T-cell (primary cell): ENCODE measurements around the gene DDX19B. TPM values are rescaled to one million over a fixed set of nuclear protein-coding genes. Genes with fewer than 3 reads are reported as not detected.

Source experiments
- ATAC-seq, 4 experiments: fragments of 200-7000 bp in 3 of 4; fragments of 150-1000 bp in 1 of 4; cut with Tn5 transposase; replicated peaks in 1 of 4; 1 replicate in 3 of 4; 2 replicates in 1 of 4; pipeline ENCODE4 v1.10.0; 2021; ENCODE audit warnings: moderate library complexity in 3 of 4, mild to moderate bottlenecking in 2 of 4, moderate number of reproducible peaks in 1 of 4
- CTCF ChIA-PET, 2 donors: fragments of 300-600 bp; sonication (Branson Sonifier 250); formaldehyde crosslinking; loops; one replicate each; lab custom pipeline; 2022; ENCODE audit warnings: antibody characterized with exemption in 2 of 2; lab: Charles Lee
- POLR2A ChIA-PET, 2 donors: fragments of 300-600 bp; sonication (Branson Sonifier 250); formaldehyde crosslinking; loops; one replicate each; lab custom pipeline; 2022; ENCODE audit warnings: antibody characterized with exemption in 2 of 2; lab: Charles Lee
- DNase-seq, 35 experiments: peaks; one replicate each; pipeline versions ENCODE4 v3.0.0 to v3.0.0-alpha.2; 2013 to 2023
- H3K27ac ChIP-seq: one replicate; pipeline ENCODE4 v1.5.1; 2013; ENCODE audit warnings: low read length
- H3K27me3 ChIP-seq, 2 experiments: replicated peaks in 1 of 2; 1 replicate in 1 of 2; 2 replicates in 1 of 2; pipeline versions ENCODE4 v1.6.1 to v1.7.0; 2013; ENCODE audit warnings: low read length in 1 of 2, mixed read lengths in 1 of 2; ENCODE audit not compliant: control insufficient read depth in 2 of 2, insufficient read depth in 2 of 2; ENCODE audit errors: extremely low read depth in 1 of 2
- H3K36me3 ChIP-seq, 2 donors: 1 replicate in 1 of 2; 2 replicates in 1 of 2; pipeline versions ENCODE4 v1.6.1 to v1.7.0; 2013; ENCODE audit warnings: low read length in 1 of 2; ENCODE audit not compliant: control insufficient read depth in 2 of 2, insufficient read depth in 1 of 2; ENCODE audit errors: extremely low read depth in 1 of 2
- H3K4me1 ChIP-seq, 2 experiments: 1 replicate in 1 of 2; 2 replicates in 1 of 2; pipeline versions ENCODE4 v1.6.1 to v1.7.0; 2013; ENCODE audit warnings: low read length in 2 of 2, mixed read lengths in 1 of 2; ENCODE audit not compliant: insufficient read depth in 2 of 2, control insufficient read depth in 1 of 2; ENCODE audit errors: extremely low read depth in 1 of 2
- H3K4me3 ChIP-seq, 2 donors: 1 replicate in 1 of 2; 2 replicates in 1 of 2; pipeline versions ENCODE4 v1.5.1 to v1.7.0; 2013; ENCODE audit warnings: mild to moderate bottlenecking in 2 of 2, low read length in 1 of 2, moderate library complexity in 1 of 2; ENCODE audit not compliant: control insufficient read depth in 1 of 2; ENCODE audit errors: extremely low read depth in 1 of 2
- H3K9me3 ChIP-seq: 2 replicates; pipeline ENCODE4 v1.7.0; 2013
- H3K27ac Mint-ChIP-seq, 2 donors: one replicate each; pipeline ENCODE4 v1.8.0; 2020 to 2021; ENCODE audit warnings: mild to moderate bottlenecking in 2 of 2, mixed read lengths in 2 of 2
- H3K27me3 Mint-ChIP-seq, 2 donors: one replicate each; pipeline ENCODE4 v1.8.0; 2021 to 2022; ENCODE audit warnings: mixed read lengths in 2 of 2
- H3K36me3 Mint-ChIP-seq: one replicate; pipeline ENCODE4 v1.8.0; 2021; ENCODE audit warnings: mixed read lengths
- H3K4me1 Mint-ChIP-seq, 3 donors: one replicate each; pipeline ENCODE4 v1.8.0; 2020 to 2022; ENCODE audit warnings: mixed read lengths in 3 of 3, mild to moderate bottlenecking in 1 of 3
- H3K4me3 Mint-ChIP-seq, 3 donors: one replicate each; pipeline ENCODE4 v1.8.0; 2020 to 2022; ENCODE audit warnings: mild to moderate bottlenecking in 3 of 3, mixed read lengths in 3 of 3, moderate library complexity in 3 of 3
- H3K9me3 Mint-ChIP-seq, 3 donors: one replicate each; pipeline ENCODE4 v1.8.0; 2020 to 2022; ENCODE audit warnings: mixed read lengths in 3 of 3
- WGBS: methylation state at CpG from one replicate; pipeline ENCODE4 v1.1.5; 2013; ENCODE audit warnings: missing lambda C conversion rate; ENCODE audit not compliant: insufficient coverage; 5-methylcytosine and 5-hydroxymethylcytosine counted together
- total RNA-seq, 35 experiments: library from RNA in 6 of 35; stranded (reverse) in 6 of 35; fragments of 120-200 nt in 1 of 35; gene quantifications; one replicate each; pipeline versions ENCODE4 v1.2.1 to v1.2.4 and lab custom pipeline; 2013 to 2026

Gene DDX19B
- total RNA-seq, 5 donors from 2014 or later (not counting 1 experiment from before 2014, with no cell fraction given): 26.4 to 37.4 (median 33.2) TPM

DNA sequence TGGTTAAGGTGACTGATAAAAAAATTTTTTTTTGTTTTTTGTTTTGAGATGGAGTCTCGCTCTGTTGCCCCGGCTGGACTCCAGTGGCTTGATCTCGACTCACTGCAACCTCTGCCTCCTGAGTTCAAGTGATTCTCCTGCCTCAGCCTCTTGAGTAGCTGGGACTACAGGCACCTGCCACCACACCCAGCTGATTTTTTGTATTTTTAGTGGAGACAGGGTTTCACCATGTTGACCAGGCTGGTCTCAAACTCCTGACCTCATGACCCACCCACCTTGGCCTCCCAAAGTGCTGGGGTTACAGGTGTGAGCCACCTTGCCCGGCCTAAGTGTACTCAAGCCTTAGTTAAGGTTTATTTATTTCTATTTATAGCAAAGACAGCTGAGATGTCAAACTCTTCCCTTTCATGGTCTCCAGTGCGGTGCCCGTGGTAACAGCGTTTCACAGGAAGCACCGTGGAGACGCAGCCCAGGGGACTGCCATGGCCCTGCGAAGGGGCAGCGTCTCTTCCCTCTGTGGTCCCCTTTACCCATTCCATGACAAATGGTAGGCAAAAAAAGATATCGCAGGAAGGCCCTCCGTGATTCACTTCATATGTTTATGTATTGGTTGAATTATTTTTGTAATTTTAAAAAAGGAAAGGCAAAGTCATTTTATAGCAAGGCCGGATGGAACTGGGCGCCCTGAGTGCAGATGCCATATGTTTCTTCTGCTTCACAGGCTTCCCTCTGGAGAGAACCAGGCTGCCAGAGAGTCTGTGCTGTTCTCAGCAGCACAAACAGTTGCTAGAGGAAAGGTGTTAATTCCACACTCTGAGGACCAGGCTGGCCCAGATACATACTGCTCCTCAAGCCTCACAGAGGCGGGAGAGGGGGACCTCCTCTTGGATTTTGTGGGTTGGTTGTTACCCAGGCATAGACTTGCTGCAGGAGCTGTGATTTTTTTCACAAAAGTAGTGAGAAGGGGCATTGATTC is 76.9 kb downstream of the DDX19B start:
- ATAC-seq (no peak), DNase-seq (no peak)
- Histone ChIP-seq H3K27ac (no peak overlapping the region), H3K27me3 (no peaks in the 10 kb centered on the region), H3K4me1 (peaks cover 12 to 24% of the 10 kb centered on the region in 2 experiments), H3K36me3 (peaks cover 1 to 41% of the 10 kb centered on the region in 2 donors), H3K9me3 (no peaks in the 10 kb centered on the region), H3K4me3 (no peak overlapping the region)
- WGBS: 77% methylated on average over 5 of the region's 16 CpGs
- Mint-ChIP-seq H3K27me3 (no peaks in the 10 kb centered on the region), H3K27ac (peak overlapping the region; percentile 22 to 39), H3K36me3 (peaks cover 26% of the 10 kb centered on the region), H3K4me3 (no peak overlapping the region), H3K4me1 (peaks cover 6 to 17% (median 16%) of the 10 kb centered on the region in 3 donors), H3K9me3 (no peaks in the 10 kb centered on the region)
- POLR2A ChIA-PET: no interaction called here
- CTCF ChIA-PET: no interaction called here

GRCh38 chr16:70377782-70378181 is 78.8 kb downstream of the DDX19B start:
- Histone ChIP-seq H3K27ac (no peak overlapping the region), H3K27me3 (no peaks in the 10 kb centered on the region), H3K9me3 (no peaks in the 10 kb centered on the region), H3K36me3 (peaks cover 0 to 29% of the 10 kb centered on the region in 2 donors), H3K4me1 (peaks cover 15 to 34% of the 10 kb centered on the region in 2 experiments), H3K4me3 (no peak overlapping the region)
- Mint-ChIP-seq H3K4me1 (peaks cover 6 to 23% (median 14%) of the 10 kb centered on the region in 3 donors), H3K9me3 (no peaks in the 10 kb centered on the region), H3K4me3 (peak overlapping the region in 1 of 3 donors; percentile 53), H3K27me3 (no peaks in the 10 kb centered on the region), H3K36me3 (peaks cover 15% of the 10 kb centered on the region), H3K27ac (peak overlapping the region in 1 of 2 donors; percentile 50)
- CTCF ChIA-PET: interaction anchor here in 1 of 2 donors (0.7 kb wide), 1 partner anchor 126 kb away, joined by 7 read pairs; no protein-coding TSS in a partner anchor
- DNase-seq: no peak
- no CpG with 5 or more reads among the region's 2 CpGs for WGBS
- no peak for ATAC-seq
- POLR2A ChIA-PET: no interaction called here

GRCh38 chr16:70378869-70379493 is 80.0 kb downstream of the DDX19B start:
- no peaks in the 10 kb centered on the region for H3K9me3 Mint-ChIP-seq
- peak overlapping the region; percentile 82 to 94 (median 91) for H3K4me3 Mint-ChIP-seq
- Histone ChIP-seq H3K9me3 (no peaks in the 10 kb centered on the region), H3K4me1 (peaks cover 15 to 34% of the 10 kb centered on the region in 2 experiments), H3K27ac (no peak overlapping the region), H3K4me3 (no peak overlapping the region), H3K27me3 (no peaks in the 10 kb centered on the region), H3K36me3 (peaks cover 0 to 19% of the 10 kb centered on the region in 2 donors)
- ChIA-PET CTCF (interaction anchor here in 1 of 2 donors (0.6 to 1.1 kb wide), 3 partner anchors 32 to 130 kb away, joined by 3 to 5 read pairs (median 4); partner anchors contain the start of gene DDX19A), POLR2A (no interaction called here)
- no peak for DNase-seq
- peak overlapping the region; percentile 88 to 91 for H3K27ac Mint-ChIP-seq
- no peaks in the 10 kb centered on the region for H3K27me3 Mint-ChIP-seq
- WGBS: 100% methylated on average over 1 of the region's 13 CpGs
- H3K36me3 Mint-ChIP-seq: peaks cover 11% of the 10 kb centered on the region
- peaks cover 6 to 25% (median 14%) of the 10 kb centered on the region in 3 donors for H3K4me1 Mint-ChIP-seq
- no peak for ATAC-seq

DNA sequence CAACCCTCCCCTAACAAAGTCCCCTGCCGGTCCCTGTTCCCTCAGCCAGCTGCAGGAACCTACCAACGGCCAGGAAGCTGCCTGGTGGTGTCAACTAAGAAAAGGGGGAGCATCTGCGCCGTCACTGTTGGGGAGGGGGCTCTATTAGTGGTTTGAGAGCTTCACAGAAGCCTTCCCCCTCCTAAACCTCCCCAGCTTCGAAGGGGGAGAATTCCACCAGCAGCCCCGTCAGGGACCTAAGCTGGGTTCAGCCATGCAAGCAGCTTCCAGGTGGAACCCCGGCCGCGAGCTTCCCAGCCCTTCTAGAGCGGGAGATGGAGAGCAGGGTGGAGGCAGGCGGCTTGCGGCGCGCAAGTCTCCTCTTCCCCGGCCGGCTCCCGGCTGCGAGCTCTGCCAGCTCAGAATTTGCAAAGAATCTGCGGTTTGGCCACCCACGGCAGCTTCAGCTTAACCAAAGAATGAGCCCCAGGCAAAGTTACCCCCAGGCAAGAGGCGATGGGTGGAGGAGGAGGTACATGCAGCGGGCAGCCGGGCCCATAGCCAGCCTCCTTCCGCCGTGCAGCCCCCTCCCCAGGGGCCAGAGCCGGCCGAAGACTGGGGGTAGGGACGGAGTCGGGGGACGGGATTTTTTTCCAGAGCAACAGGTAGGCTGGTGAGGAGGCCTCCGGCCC is 81.4 kb downstream of the DDX19B start:
- POLR2A ChIA-PET: interaction anchor here (0.6 to 1.2 kb wide), 7 partner anchors 19 to 91 kb away, joined by 3 to 9 read pairs (median 6); partner anchors contain the start of genes DDX19A (in 2 of the 2), FCSK (in 2 of the 2), AARS1 (in 1 of the 2) and ST3GAL2 (in 1 of the 2)
- Mint-ChIP-seq H3K9me3 (no peaks in the 10 kb centered on the region), H3K36me3 (peaks cover 13% of the 10 kb centered on the region), H3K27me3 (no peaks in the 10 kb centered on the region), H3K4me1 (peaks cover 6 to 25% (median 14%) of the 10 kb centered on the region in 3 donors), H3K4me3 (peak overlapping the region; percentile 82 to 94 (median 91)), H3K27ac (peak overlapping the region; percentile 88 to 91)
- DNase-seq: peak; percentile 30 to 74 (median 52)
- CTCF ChIA-PET: interaction anchor here (0.5 to 1.5 kb wide), 9 partner anchors 14 to 109 kb away, joined by 3 to 8 read pairs (median 4); partner anchors contain the start of gene DDX19A (in 1 of the 2)
- H3K4me3 ChIP-seq: peak overlapping the region; percentile 67 to 91
- H3K27me3 ChIP-seq: no peaks in the 10 kb centered on the region
- H3K36me3 ChIP-seq: peaks cover 0 to 19% of the 10 kb centered on the region in 2 donors
- H3K4me1 ChIP-seq: peaks cover 15 to 34% of the 10 kb centered on the region in 2 experiments
- no peaks in the 10 kb centered on the region for H3K9me3 ChIP-seq
- WGBS: 0% methylated on average over 19 of the region's 31 CpGs
- peak overlapping the region; percentile 56 for H3K27ac ChIP-seq
- ATAC-seq: peak; percentile 12 to 28 (median 20)

GRCh38 chr16:70380919-70381603 is 82.1 kb downstream of the DDX19B start:
- POLR2A ChIA-PET: interaction anchor here (0.6 to 1.1 kb wide), 6 partner anchors 20 to 1003 kb away, joined by 3 to 9 read pairs (median 4); partner anchors contain the start of genes DDX19A (in 2 of the 2), AARS1 (in 1 of the 2) and FCSK (in 1 of the 2)
- no peaks in the 10 kb centered on the region for H3K27me3 Mint-ChIP-seq
- CTCF ChIA-PET: interaction anchor here (0.5 to 1.5 kb wide), 10 partner anchors 13 to 619 kb away, joined by 3 to 6 read pairs (median 4); partner anchors contain the start of genes DDX19A (in 1 of the 2) and ST3GAL2 (in 1 of the 2)
- H3K4me3 ChIP-seq: peak overlapping the region; percentile 67 to 91
- H3K9me3 Mint-ChIP-seq: no peaks in the 10 kb centered on the region
- under 1% methylated on average over 43 of the region's 52 CpGs for WGBS
- no peaks in the 10 kb centered on the region for H3K27me3 ChIP-seq
- H3K9me3 ChIP-seq: no peaks in the 10 kb centered on the region
- peaks cover 11% of the 10 kb centered on the region for H3K36me3 Mint-ChIP-seq
- peak overlapping the region; percentile 56 for H3K27ac ChIP-seq
- peaks cover 15 to 34% of the 10 kb centered on the region in 2 experiments for H3K4me1 ChIP-seq
- H3K4me1 Mint-ChIP-seq: peaks cover 6 to 25% (median 14%) of the 10 kb centered on the region in 3 donors
- DNase-seq (peak; percentile 84 to 97 (median 95)), ATAC-seq (peak; percentile 90 to 93 (median 91))
- peak overlapping the region; percentile 82 to 94 (median 91) for H3K4me3 Mint-ChIP-seq
- H3K27ac Mint-ChIP-seq: peak overlapping the region; percentile 95
- H3K36me3 ChIP-seq: peaks cover 0 to 13% of the 10 kb centered on the region in 2 donors
